Right lobe of liver (tissue), 6 donors: Measurements from ENCODE around the gene FLYWCH1. TPM values are rescaled to one million over a fixed set of nuclear protein-coding genes. Genes with fewer than 3 reads are reported as not detected.

ENCODE experiments used
- ATAC-seq, 4 donors: fragments of 200-7000 bp; cut with Tn5 transposase; one replicate each; pipeline ENCODE4 v1.9.1; 2020; ENCODE audit warnings: mild to moderate bottlenecking in 4 of 4, moderate library complexity in 4 of 4
- DNase-seq, 3 donors: peaks; one replicate each; pipeline ENCODE4 v3.0.0-alpha.2; 2020
- H3K27ac ChIP-seq, 3 donors: fragments of 200-600 bp; one replicate each; pipeline ENCODE4 v1.8.0; 2022
- H3K27me3 ChIP-seq, 2 donors: fragments of 200-600 bp; one replicate each; pipeline ENCODE4 v1.8.0; 2022
- H3K36me3 ChIP-seq, 4 donors: fragments of 200-600 bp; sonication (generic) in 1 of 4; one replicate each; pipeline versions ENCODE4 v1.5.1 to v1.8.0; 2017 to 2022; ENCODE audit warnings: control low read depth in 1 of 4
- H3K4me1 ChIP-seq, 4 donors: fragments of 200-600 bp; sonication (generic) in 1 of 4; one replicate each; pipeline versions ENCODE4 v1.5.1 to v1.8.0; 2017 to 2022; ENCODE audit warnings: control low read depth in 1 of 4
- H3K4me3 ChIP-seq, 3 donors: fragments of 200-600 bp; one replicate each; pipeline ENCODE4 v1.8.0; 2022
- H3K9me3 ChIP-seq, 4 donors: fragments of 200-600 bp; sonication (generic) in 1 of 4; one replicate each; pipeline versions ENCODE4 v1.5.1 to v1.8.0; 2017 to 2022; ENCODE audit warnings: control low read depth in 1 of 4
- POLR2A ChIP-seq: fragments of 450-650 bp; IDR thresholded peaks from one replicate; pipeline ENCODE4 v1.6.1; 2017; ENCODE audit warnings: antibody characterized with exemption, mild to moderate bottlenecking
- WGBS: methylation state at CpG from one replicate; pipeline ENCODE4 v1.1.6; 2018; ENCODE audit warnings: low coverage, low lambda C conversion rate; ENCODE audit not compliant: insufficient coverage; ENCODE audit errors: missing lambda C conversion rate; 5-methylcytosine and 5-hydroxymethylcytosine counted together
- intact Hi-C, 2 donors: fragments of 100-400 bp; cut with DNase I; formaldehyde crosslinking; loops; one replicate each; pipeline versions ENCODE4 v1.11.2 to v1.14.1; 2022
- total RNA-seq, 6 experiments: library from RNA; depleted of rRNA in 2 of 6; stranded (reverse); fragments of >200 nt in 2 of 6; fragmentation: NEBNext Ultra II Directional in 3 of 6; extraction: Animal tissue kit (Norgen Biotek cat#: 25700) in 3 of 6; gene quantifications; one replicate each; pipeline versions ENCODE4 v1.1.0 to v1.2.4, GENCODE V29; 2016 to 2023
- TF ChIP-seq, protein P1 (sequence below), 4 donors: fragments of 200-600 bp in 3 of 4; fragments of 450-650 bp in 1 of 4; IDR thresholded peaks; one replicate each; pipeline versions ENCODE4 v1.5.1 to v1.8.0; 2016 to 2022; ENCODE audit warnings: antibody characterized with exemption in 4 of 4, mild to moderate bottlenecking in 2 of 4
- donor health status: DM: no; HTN: yes; CAD: no.
- donor health status: DM: no; HTN: no; CAD: no.
- donor health status: DM: no; HTN: no; CAD: no.
- donor health status: DM: no; HTN: yes; CAD: no.
- donor health status: DM: no; HTN: yes; CAD: no.

Gene FLYWCH1
- total RNA-seq, 6 experiments from 2014 or later: 9.3 to 19.8 (median 15.1) TPM

- no peaks in the 10 kb centered on the region for H3K36me3 ChIP-seq
- no peaks in the 10 kb centered on the region for H3K4me1 ChIP-seq
- DNase-seq (no peak), ATAC-seq (no peak)
- no peak overlapping the region for H3K4me3 ChIP-seq
- WGBS: 38% methylated on average over 5 of the region's 11 CpGs
- intact Hi-C loops: no loop called here
- H3K9me3 ChIP-seq: no peaks in the 10 kb centered on the region
- H3K27ac ChIP-seq: no peak overlapping the region
- peaks cover 0 to 9% of the 10 kb centered on the region in 2 donors for H3K27me3 ChIP-seq
- no peak for TF ChIP-seq POLR2A
- TF ChIP-seq, protein P1, sequence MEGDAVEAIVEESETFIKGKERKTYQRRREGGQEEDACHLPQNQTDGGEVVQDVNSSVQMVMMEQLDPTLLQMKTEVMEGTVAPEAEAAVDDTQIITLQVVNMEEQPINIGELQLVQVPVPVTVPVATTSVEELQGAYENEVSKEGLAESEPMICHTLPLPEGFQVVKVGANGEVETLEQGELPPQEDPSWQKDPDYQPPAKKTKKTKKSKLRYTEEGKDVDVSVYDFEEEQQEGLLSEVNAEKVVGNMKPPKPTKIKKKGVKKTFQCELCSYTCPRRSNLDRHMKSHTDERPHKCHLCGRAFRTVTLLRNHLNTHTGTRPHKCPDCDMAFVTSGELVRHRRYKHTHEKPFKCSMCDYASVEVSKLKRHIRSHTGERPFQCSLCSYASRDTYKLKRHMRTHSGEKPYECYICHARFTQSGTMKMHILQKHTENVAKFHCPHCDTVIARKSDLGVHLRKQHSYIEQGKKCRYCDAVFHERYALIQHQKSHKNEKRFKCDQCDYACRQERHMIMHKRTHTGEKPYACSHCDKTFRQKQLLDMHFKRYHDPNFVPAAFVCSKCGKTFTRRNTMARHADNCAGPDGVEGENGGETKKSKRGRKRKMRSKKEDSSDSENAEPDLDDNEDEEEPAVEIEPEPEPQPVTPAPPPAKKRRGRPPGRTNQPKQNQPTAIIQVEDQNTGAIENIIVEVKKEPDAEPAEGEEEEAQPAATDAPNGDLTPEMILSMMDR (IDR thresholded peaks at IDR 0.05): no peak
Measured at GRCh38 chr16:2952679-2953078, 40.9 kb downstream of the FLYWCH1 start.

- peaks cover 0 to 9% of the 10 kb centered on the region in 2 donors for H3K27me3 ChIP-seq
- no peak overlapping the region for H3K4me3 ChIP-seq
- no peaks in the 10 kb centered on the region for H3K36me3 ChIP-seq
- ATAC-seq (no peak), DNase-seq (no peak)
- no peaks in the 10 kb centered on the region for H3K4me1 ChIP-seq
- no peak for TF ChIP-seq POLR2A
- TF ChIP-seq, protein P1 (IDR thresholded peaks at IDR 0.05): no peak
- intact Hi-C loops: no loop called here
- no peak overlapping the region for H3K27ac ChIP-seq
- WGBS: 40% methylated on average over 8 of the region's 31 CpGs
- no peaks in the 10 kb centered on the region for H3K9me3 ChIP-seq
Measured at GRCh38 chr16:2953706-2954627, 42.2 kb downstream of the FLYWCH1 start.

DNA sequence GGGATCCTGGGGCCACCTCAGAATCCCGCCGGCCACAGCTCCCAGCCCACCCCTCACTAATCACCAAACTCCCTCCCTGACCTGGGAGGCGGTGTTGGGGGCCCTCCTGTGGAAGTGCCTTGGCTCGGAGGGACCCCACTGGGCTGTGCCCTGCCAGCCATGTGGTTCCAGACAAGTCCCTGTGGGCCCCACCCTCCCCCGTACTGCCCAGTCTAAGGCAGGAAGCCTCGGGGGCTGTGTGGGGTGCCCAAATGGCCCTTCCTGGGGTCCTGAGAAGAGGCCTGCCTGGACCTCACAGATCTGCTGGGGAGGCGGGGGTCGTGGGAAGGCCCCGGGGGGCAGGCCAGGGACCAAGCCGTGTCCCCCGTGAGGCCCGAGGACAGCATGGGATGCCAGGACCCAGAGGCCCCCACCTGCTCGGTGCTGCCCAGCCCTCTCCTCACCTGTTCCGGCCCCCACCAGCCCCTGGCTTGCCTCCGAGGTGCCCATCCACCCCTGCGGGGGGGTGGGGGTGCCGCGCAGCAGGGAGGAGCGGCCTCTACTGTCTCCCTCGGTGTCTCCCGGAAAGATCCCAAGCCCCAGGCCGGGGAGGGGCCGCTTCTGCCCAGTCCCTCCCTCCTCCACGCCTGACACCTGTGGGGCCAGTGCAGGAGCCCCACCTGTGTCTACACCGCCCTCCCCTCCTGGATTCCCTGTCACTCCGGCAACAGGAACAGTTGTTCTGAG is 43.1 kb downstream of the FLYWCH1 start:
- ATAC-seq (peak in 1 of 4 donors; percentile 12), DNase-seq (peak in 1 of 3 donors; percentile 42)
- no peaks in the 10 kb centered on the region for H3K36me3 ChIP-seq
- no peak overlapping the region for H3K27ac ChIP-seq
- intact Hi-C loops: no loop called here
- no peaks in the 10 kb centered on the region for H3K4me1 ChIP-seq
- no peaks in the 10 kb centered on the region for H3K9me3 ChIP-seq
- WGBS: 25% methylated on average over 4 of the region's 26 CpGs
- H3K27me3 ChIP-seq: peaks cover 0 to 9% of the 10 kb centered on the region in 2 donors
- no peak for TF ChIP-seq POLR2A
- TF ChIP-seq, protein P1 (IDR thresholded peaks at IDR 0.05): no peak
- H3K4me3 ChIP-seq: no peak overlapping the region

DNA sequence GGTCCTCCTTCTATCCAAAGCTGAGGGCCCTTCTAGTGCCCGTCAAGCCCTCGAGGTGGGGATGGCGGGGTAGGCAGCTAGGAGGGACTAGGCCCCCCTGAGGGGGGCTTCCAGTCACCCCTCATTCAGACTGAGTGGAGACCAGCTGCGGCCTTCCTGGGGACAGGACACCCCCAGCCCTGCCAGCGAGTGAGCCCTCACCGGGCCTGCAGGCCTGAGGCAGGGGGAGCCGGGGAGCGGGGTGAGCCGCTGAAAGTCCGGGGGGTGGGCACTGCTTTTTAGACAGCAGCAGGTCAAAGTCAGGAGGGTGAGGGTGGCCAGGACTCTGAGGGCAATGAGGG is 43.7 kb downstream of the FLYWCH1 start:
- Histone ChIP-seq H3K27ac (no peak overlapping the region), H3K4me1 (no peaks in the 10 kb centered on the region), H3K4me3 (no peak overlapping the region), H3K9me3 (no peaks in the 10 kb centered on the region), H3K27me3 (peaks cover 0 to 9% of the 10 kb centered on the region in 2 donors), H3K36me3 (no peaks in the 10 kb centered on the region)
- intact Hi-C loops: no loop called here
- no peak for TF ChIP-seq POLR2A
- TF ChIP-seq, protein P1 (IDR thresholded peaks at IDR 0.05): no peak
- ATAC-seq (no peak), DNase-seq (no peak)
- WGBS: no CpG with 5 or more reads among the region's 10 CpGs
